Posterior vena cava (tissue), 2 donors: ENCODE results near the gene INO80B. TPM values are rescaled to one million over a fixed set of nuclear protein-coding genes. Genes with fewer than 3 reads are reported as not detected.
"Not testable (repeated sequence)": the region's sequence is repeated elsewhere in the genome, so short reads cannot be mapped to it uniquely, and the experiment has no call there.

ENCODE experiments used
- DNase-seq: peaks from one replicate; pipeline ENCODE4 v3.0.0-alpha.2; 2020; ENCODE audit warnings: low spot score
- intact Hi-C, 2 donors: fragments of 100-400 bp; cut with DNase I; formaldehyde crosslinking; loops; one replicate each; pipeline versions ENCODE4 v1.14.1 to v1.14.2; 2022 to 2023
- long read RNA-seq, 2 donors: library from polyadenylated mRNA; unstranded; transcript quantifications; one replicate each; pipeline ENCODE4 v2.0.0, GENCODE V29; 2020 to 2021
- total RNA-seq, 2 donors: library from RNA; stranded (reverse); fragmentation: NEBNext Ultra II Directional; extraction: Animal tissue kit (Norgen Biotek cat#: 25700); gene quantifications; one replicate each; pipeline ENCODE4 v1.2.1, GENCODE V29; 2021
- donor health status: DM: yes; HTN: yes; CAD: no.
- donor health status: DM: yes; HTN: yes; CAD: no.

Gene INO80B
- total RNA-seq: 10 to 100 TPM; 20.5 TPM
- long read RNA-seq, donor 1: 0 reads
- long read RNA-seq, donor 2: 0 reads

DNA sequence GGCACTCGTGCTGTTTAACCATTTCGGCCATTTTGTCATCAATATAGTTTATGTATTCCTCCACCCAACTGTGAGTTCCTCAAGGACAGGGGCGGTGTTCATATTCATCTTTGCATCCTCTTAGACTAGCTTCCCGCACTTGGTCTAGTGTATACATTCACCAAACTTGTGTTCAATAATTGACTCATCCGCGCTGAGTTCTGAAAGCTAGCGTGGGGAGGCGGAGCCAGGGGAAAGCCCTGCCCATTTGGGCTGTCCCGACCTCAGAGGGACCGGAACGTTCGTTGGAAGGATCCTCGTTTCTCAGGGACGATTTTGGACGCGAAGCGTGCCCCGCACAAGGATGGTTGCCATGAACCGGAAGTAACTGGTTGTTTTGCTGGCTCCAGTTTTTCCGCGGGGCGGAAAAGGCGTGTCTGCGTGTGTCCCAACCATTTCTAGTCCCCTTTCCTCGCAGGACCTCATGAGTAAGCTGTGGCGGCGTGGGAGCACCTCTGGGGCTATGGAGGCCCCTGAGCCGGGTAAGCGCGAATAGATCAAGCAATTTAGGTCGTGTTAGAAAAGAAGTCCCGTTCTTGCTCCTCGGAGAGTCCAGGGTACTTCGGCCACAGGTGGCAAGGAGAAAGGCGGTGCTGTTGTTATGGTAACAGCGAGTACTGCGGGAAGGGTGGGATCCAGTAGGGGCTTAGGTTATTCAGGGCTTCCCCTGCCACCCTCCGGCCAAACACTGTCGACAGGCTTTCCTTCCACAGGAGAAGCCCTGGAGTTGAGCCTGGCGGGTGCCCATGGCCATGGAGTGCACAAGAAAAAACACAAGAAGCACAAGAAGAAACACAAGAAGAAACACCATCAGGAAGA lies at the start of gene INO80B:
Gene INO80B (plus strand): TSS at position 434 of the 858 bp plus-strand sequence. CDS start 30 bp downstream, at position 464.
- intact Hi-C loops: no loop called here
- peak; percentile 98 for DNase-seq

DNA sequence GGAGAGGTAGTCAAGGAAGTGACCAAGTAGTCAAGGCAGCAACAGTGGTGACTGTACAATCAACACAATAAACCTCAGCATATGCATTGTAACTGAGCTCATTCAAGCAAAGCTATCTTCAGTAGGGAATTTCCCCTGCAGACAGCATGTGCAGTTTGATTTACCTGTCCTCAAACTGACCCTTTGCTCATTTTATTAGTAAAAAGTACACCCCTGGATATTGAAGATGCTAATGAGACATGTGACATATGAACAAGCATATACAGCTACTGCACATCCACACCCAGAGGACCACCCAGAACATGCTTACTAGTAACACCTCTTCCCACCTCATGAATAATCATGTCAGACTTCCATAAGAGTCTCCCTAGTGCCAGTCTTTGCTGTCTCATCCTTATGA lies 48.9 kb upstream of the INO80B start:
- no peak for DNase-seq

DNA sequence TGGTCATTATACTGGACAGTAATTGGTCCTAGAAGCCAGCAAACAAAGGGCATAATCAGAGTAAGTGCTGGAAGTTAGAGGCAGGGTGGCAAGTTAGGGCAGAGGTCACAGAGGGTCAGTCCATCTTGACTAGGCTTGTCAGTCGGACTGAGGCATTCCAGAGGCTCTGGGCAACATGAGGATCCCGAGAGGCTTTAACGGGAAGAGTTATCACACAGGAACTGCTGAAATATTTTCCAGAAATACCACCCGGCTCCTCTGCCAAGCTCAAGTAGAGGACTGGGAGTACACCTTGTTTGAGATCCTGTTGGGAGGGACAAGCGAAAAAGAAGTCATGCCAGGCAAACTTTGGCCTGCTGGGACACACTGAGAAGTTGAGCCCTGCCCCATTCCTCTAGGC lies 47.2 kb upstream of the INO80B start:
- DNase-seq: no peak
- intact Hi-C loops: no loop called here

More for the DNA sequence above, 48.9 kb upstream of the INO80B start:
- intact Hi-C loops: no loop called here

DNA sequence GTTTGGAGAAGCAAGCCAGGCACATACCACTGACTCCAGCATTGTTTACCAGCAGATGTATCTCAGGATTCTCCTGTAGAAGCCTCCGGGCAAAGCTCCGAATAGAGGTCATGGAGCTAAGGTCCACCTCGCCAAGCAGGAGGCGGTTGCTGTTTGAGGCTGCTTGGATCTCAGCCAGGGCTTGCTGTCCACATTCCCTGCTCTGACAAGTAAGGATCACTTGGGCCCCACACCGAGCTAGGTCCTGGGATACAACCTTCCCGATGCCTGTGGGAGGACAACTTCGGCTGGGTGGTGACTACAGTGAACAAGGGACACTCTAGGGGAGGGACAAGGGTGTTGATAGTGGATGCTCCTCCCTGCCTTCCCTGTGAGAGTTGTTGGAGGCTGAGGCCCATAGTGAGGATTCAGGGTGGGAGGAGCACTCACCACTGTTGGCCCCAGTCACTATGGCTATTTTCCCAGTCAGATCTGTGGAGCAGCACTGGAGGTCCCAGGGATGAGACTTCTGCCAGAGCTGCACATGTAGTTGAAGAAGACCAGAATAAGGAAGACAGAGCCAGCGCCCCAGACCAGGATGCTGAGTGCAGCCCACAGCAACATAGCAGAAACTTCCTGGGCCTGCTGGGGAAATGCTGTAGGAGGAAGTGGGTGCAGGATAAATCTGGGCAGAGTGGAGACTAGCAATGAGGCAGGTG lies 41.7 kb upstream of the INO80B start:
- intact Hi-C loops: no loop called here
- no peak for DNase-seq

DNA sequence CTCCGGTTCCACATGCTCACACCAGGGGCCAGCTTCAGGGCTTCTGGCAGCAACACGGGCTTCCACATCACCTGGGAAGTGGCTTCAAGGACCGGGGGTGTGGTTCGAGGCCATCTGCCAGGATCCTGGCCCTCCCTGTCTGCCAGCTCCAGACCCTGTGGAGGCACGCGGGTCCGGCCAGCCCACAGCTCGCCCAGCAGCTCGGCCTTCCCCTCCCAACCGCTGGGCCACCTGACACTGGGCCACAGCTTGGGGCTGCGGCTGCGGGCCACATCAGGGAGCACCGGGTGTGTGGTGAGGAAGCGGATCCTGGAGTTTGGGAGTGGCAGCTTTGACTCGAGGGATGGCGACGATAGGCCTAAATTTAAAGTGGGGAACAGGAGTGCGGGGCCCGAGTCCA lies 40.4 kb upstream of the INO80B start:
- no peak for DNase-seq
- intact Hi-C loops: no loop called here

DNA sequence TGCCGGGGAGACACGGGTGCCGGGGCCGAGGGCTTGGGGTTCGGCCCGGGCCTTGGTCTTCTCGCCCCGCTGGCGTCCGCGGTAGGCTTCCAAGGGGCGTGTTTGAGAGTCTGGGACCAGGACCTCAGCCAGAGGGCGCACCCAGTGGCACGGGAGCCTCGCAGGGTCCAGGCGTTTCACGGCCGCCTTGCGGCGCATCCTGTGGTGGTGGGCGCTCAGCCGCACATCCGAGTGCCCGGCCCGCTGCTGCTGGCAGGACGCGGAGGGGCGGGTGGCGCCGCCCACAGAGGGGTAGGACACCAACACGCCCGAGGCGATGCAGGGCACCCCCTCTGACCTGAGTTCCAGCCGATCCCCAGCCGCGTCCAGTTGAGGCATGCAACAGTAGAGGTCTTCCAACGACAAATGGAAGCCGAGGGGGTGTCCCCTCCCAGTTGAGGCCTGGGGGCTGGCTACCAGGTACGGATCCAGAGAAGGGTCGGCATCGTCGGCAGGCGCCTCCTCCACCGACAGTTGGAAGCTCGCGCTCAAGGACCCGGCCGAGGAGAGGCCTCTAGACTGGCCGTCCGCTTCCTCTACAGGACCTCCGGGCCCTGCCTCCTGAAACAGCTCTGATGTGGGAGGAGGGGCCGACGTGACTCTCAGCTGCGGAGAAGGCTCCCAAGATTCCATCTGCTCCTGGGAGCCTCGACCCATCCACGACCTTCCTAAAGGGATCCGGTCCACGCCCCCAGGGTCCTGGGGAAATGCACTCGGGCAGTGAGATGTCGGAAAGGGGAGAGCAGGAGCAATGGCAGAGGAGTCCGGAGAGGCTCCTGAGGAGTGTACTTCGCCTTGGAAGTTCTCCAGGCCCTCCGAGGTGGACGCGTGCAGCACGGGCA lies 39.8 kb upstream of the INO80B start:
- intact Hi-C loops: no loop called here
- DNase-seq: no peak

DNA sequence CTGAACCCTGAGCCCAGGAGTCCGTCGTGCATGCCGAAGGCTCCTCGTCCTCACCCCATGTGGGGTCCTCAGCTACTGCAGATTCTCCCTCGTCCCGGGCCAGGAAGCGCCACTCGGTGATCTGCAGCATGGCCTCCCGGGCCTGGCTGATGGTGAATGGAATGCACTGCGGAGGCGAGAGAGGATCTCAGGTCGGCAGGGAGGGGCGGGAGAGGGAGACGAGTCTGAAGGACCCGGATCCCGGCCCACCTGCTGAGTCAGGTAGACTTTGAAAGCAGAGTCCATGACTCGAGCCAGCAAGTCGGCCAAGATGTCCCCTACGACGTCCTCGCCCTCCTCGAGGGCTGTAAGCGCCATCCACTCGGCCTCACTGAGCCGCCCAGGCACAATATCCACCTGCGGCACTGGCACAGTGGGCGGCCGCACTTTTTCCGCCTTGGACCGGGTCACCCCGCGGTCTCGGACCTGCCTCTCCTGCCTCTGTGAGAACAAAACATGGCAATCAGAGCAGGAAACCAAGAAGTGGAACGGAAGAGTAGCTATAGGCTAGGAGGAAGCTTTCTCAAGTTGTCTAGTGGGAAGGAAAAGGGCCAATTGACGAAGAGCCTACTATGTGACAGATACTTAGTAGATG lies 39.0 kb upstream of the INO80B start:
- DNase-seq: no peak
- intact Hi-C loops: loop anchor here in 1 of 2 donors (1.0 kb wide), 1 partner anchor 49 kb away; no protein-coding TSS in a partner anchor

DNA sequence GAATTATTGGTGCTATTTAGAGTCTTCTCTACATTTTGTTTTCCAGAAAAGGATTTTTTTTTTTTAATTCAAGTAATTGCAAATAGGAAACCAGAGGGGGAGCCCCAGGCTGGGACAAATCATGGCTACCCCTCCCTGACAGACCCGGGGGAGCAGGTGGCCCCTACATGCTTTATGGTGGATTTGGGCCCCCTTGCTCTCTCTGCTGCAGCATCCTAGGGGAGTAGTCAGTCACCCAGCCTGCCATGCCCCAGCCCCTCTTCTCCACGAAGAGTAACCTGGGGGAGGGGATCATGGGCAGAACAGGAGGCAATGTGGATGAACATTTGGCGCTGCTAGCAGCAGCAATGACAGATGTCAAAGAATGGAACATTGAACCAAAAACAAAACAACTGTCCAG lies 38.1 kb upstream of the INO80B start:
- no peak for DNase-seq
- intact Hi-C loops: loop anchor here in 1 of 2 donors (1.0 kb wide), 1 partner anchor 49 kb away; no protein-coding TSS in a partner anchor

DNA sequence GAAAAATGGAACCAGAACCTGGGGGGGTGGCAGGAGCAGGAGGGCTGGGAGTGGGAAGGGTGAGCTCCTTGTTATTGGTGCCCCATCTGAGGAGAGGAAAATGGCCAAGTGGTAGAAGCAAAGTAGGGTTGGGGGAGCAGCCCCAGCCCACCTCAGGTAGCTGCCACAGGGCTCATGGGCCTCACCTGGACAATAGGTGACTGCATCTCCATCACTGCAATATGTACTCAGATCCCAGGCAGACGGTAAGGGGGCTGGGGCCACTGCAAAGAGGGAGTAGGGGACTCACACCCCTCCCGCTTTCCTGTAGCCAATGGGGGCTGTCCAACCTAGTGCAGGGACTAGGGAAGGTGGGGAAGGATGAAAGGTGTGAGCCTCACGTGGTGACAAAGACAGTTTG lies 37.7 kb upstream of the INO80B start:
- intact Hi-C loops: no loop called here
- no peak for DNase-seq

DNA sequence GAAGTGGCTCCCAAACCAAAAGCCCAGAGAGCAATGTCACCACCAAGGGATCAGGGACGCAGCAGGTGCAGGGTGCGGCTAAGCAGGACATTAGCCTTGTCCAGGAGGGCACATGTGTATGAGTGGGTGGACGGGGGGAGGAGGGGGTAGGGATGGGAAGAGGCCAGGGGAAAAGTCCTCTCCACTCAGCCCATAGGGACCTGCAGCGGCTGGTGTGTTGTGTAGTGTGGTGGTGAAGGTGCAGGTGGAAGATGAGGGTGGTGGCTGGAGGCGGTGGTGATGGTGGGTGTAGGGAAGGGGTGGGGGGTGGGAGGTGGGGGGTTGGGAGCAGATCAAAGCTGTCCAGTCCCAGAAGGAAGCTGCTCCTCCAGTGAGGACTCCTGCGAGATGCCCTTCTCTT lies 37.1 kb upstream of the INO80B start:
- DNase-seq: no peak
- intact Hi-C loops: no loop called here

DNA sequence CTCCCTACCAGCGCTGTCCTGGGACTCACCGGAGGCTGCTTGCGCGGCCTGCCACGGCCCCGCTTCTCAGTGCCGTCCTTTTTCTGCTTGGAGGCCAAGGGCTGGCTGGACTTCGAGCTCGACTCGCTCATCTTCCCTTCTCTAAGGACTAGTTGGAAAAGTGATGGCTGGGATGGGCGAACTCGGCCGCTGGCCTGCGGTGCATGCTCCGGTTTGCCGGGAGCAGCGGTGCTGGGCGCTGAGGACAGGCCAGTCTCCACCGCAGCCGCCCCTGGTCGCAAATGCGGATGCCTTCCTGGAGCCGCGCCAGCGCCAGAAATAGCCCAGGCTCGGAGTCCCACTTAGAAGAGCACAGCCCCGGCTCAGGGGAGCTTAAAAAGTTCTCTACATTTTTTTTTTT lies 36.6 kb upstream of the INO80B start:
- intact Hi-C loops: no loop called here

DNA sequence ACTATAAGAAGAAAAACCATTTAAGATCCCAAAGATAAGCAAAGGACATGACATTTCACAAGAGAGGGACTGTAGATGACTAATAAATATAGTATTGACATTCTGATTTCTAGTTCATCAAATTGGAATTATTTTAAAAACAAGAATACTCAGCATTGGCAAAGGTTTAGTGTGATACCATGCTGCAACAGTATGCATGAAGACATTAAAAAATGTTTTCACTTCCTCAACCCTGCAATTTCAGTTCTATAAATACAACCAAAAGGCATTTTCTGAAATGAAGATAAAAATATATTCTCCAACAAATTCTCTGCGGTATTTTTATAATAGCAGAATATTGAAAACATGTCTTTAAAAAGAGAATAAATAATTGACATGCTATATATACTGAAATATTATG lies 35.5 kb upstream of the INO80B start:
- intact Hi-C loops: no loop called here
- DNase-seq: no peak

More for the DNA sequence above, 36.6 kb upstream of the INO80B start:
- DNase-seq: no peak

DNA sequence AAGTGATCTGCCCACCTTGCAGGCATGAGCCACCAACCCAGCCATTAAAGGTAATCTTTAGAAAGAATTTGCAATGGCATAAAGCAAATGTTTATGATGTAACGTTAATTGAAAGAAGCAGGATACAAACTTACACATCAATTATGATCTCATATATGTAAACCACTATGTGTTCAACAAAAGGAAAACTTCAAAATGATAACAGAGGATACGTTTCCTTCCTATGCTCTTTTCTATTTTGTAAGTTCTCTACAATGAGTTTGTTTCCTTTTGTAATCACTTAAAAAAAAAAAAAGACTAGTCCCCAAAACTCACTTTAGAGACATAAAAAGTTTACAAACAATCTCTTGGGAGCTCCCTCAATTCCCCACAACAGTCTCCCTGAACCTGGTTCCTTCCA lies 34.9 kb upstream of the INO80B start:
- DNase-seq: no peak
- intact Hi-C loops: no loop called here

DNA sequence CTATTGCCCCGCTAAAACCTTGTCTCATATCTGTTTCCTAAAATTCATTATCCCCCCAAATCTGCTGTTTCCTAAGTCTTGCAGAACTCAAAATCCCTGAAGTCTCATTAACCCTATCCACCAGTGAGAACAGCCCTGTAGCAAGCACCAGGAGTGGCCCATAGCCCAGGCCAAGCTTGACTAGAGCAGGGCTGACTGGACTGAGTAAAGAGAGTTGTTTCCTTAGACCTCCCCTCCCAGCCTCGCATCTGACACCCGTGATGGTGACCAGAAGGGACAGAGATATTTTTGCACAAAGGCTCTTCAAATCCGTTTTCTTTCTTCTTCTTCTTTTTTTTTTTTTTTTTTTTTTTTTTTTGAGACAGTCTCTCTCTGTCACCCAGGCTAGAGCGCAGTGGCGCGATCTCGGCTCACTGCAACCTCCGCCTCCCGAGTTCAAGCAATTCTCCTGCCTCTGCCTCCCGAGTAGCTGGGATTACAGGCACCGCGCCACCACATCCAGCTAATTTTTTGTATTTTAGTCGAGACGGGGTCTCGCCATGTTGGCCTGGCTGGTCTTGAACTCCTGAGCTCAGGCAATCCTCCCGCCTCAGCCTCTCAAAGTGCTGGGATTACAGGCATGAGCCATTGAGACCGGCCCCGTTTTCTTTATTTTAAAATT lies 34.3 kb upstream of the INO80B start:
- intact Hi-C loops, DNase-seq: not testable (repeated sequence)

DNA sequence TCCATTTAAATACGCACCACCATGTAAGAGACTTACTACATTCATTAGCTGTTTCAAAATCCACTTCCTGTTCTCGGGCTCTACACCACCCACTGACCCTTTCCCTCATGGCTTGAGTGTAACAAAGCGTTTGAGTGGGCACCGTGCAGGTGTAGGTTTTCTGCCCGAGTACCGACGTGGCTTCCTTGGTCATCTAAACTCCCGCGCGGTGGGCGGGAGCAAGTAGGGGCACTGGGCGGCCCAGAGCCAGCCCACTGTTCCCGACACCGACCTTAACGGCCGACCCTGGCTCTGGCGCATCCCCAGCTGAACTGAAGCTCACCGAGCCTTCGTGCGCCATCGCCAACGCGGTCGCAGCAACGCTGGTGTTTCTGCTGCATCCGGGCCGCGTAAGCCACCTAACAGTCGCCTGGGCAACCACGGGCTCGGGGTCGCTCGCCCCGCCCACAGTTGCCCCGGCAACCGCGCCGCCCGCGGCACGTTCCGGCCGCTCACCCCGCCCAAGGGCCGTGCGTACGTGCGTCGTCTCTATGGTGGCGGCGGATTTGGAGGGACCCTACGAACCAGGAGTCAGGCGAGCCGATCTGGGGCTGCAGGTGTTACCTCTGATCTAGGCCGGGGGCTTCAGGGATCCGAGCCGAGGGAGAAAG lies 33.5 kb upstream of the INO80B start, which contains the start of the genes C2orf81 and WDR54:
Gene C2orf81 (minus strand): TSS at position 399 of the 650 bp plus-strand sequence. CDS start 59 bp downstream, at position 340.
Gene WDR54 (plus strand): TSS at position 510 of the 650 bp plus-strand sequence. CDS start 424 bp downstream, outside the sequence.
- intact Hi-C loops: no loop called here
- peak; percentile 97 for DNase-seq

DNA sequence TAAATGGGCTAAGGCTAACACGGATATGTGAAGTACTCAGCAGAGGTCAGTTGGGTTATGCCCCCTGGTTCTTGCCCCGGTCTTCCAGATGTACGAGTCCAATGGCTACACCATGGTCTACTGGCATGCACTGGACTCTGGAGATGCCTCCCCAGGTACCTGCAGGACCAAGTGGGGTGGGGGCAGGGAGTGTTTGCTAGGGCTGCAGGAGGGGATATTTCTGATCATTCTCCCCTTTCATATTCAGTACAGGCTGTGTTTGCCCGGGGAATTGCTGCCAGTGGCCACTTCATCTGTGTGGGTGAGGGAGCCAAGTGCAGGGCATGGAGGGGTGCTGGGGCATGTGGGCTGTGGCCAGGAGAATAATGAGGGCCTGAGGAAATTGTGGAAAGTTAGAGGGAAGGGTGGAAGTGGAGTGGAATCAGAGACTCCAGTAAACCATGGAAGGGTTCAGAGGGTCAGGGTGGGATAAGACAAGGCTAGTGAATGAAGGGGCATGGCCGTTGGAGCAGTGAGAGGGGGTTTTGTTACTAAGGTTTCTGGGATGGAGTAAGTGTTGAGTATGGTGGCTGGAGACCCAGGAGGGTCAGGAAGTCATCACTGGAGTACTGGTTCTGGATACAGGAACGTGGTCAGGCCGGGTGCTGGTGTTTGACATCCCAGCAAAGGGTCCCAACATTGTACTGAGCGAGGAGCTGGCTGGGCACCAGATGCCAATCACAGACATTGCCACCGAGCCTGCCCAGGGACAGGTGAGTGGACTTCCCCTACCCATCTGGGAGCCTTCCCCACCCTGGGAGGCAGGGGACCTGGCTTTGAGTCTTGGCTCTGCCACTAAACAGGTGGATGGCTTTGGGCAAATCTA lies 31.4 kb upstream of the INO80B start:
- intact Hi-C loops: no loop called here
- no peak for DNase-seq
